HG03571 (cell line): ENCODE measurements around the gene ASPG.

Experiments
- ATAC-seq: cut with Tn5 transposase; IDR thresholded peaks from one replicate; pipeline ENCODE4 v1.9.1; 2021; ENCODE audit not compliant: unreplicated experiment

The ASPG gene

GRCh38 chr14:104135121-104135903 is 49.8 kb downstream of the ASPG start:
- no peak for ATAC-seq

GRCh38 chr14:104135904-104136471 is 50.5 kb downstream of the ASPG start:
- no peak for ATAC-seq

DNA sequence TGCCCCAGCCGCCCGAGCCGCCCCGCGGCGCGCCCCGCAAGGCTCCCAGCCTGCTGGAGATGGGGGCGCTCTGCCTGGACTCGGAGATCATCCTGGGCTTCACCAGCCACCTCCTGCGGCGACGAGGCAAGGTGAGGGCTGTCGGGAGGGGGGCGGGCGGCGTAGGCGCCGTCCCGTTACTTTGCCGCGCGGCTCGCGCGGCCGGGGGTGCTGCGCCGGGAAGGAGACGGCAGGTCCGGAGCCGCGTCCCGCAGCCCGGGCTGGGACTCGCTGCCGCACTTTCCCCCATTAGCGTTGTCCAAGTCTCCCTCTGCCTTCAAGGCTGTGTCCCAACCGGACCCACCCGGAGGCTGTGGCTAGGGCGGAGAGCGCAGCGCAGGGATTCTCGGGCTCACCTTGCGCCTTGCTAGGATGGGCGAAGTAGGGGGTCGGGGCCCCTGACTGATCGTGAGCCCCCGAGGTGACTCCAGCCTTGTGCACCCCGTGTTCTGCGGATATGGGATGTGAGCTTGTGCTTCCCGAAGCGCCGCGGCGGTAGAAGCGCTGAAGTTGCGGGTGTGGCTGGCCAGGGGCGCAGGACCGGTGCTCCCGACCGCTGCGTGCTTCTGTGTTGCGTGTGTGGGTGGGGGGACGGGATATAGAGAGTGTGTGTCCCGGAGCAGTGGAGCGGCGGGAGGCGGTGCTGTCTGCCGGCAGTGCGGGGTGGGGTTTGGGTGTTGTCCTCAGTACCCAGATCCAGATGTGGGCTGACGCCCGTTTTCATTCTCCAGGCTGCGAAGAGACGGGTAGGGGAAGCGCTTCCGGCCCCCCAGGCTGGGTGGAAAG is 51.2 kb downstream of the ASPG start:
- no peak for ATAC-seq

GRCh38 chr14:104137297-104138097 is 52.0 kb downstream of the ASPG start:
- ATAC-seq, result no peak

DNA sequence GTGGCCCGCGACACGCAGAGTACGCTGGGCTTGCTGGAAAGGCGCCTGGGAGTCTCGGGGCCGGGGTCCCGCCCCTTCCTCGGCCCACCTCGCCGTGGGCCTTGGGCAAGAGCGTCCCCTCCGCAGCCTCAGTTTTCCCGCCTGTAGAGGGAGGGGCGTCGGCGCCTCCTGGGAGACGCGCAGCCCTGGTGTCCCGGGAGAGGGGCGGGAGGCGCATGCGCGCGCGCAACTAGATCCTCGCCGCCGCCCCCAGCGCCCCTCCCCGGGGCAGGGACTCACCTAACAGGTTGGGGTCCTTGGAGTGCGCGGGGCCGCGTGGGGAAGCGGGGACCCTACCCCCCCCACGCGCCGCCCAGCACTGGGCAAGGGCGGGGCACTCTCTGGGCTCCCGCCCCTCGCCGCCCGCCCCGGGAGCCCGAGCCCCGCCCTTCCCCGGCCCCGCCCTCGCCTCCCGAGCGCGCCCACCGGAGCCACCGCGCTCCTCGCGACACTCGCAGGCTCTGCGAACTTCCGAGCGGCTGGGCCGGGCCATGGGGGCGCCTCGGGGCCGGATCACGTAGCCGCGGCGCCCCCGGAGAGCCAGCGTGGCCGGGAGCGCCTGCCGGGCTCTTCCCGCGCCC is 52.7 kb downstream of the ASPG start, which contains the start of gene KIF26A:
Gene KIF26A (plus strand): TSS at position 490 of the 620 bp plus-strand sequence. CDS start 136 bp downstream, outside the sequence.
- no peak for ATAC-seq

GRCh38 chr14:104138718-104139459 is 53.4 kb downstream of the ASPG start:
- ATAC-seq, result no peak

DNA sequence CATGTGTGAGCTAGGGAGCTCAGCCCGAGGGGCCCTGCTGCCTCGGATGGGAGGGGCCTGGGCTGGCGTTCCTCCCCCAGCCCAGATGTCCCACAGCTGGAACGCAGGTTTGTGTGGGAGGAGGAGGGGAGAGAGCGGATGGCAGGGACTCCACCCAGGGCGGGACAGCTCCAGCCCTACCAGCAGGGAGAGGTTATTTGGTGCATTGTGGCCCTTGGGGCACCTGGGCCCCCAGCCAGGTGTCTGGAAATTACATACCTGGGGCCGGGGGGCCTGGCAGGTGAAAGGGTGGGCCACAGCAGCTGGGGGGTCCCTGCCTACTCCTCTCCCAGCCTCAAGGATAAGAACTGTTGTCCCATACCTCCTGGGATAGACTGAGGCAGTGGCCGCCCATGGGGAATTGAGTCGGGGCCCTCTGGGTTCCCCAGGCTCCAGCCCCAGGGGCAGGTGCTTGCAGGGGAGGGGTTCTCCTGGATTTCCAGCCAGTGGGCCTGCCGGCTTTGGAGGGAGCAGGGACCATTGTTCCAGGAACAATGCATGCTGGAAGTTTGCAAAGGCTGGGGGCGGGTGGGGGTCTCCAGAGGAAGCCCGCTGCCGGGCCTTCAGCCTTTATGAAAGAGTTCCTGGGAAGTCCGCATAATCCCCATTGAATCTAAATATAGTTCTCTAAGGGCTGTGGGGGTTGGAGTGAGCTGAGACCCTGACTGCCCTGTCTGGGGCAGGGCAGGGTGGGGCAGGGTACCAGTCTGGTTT is 54.1 kb downstream of the ASPG start:
- ATAC-seq, result no peak

- no peak for ATAC-seq
Observed at GRCh38 chr14:104140213-104140462, 54.6 kb downstream of the ASPG start.

DNA sequence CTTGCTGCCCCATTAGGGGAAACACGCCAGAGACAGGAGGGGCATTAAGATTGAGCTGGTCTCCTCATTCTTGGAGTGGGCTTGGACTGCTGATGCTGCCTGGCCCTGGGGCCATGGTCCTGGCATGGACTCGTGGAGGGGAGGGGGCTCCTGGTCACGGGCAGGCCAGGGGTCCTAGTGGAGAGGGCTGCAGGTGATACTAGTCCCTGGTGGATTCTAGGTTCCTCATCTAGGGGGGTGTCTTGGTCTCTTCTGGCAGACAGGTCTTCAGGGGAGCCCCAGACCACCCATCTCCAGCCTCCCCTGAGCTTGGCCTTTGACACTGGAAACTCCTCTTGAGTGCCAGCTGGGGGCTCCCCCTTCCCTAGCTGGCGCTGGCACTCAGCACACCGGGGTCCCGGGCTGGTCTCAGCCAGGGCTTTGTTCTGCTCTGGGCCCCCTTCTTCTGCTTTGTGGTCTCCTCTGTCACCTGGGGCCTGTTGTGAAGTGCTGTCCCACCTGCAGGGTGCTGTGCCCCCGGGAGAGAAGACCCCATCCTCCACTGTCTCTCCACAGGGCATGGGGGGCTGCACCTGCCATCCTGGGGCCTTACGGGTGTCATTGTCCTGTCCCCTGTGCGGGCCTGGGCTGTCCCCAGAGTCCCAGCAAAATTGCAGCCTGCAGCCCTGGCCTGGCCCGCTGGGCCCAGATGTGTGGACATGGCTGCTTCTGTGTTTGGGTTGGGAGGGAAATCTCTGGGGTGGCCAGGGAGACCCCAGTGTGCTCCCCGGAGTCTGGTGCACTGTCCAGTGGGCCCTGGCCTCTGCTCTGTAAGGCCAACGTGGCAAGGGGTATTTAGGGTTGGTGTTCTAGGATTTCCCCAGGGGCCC is 55.2 kb downstream of the ASPG start:
- ATAC-seq, result no peak

- no peak for ATAC-seq
Observed at GRCh38 chr14:104141621-104142091, 56.2 kb downstream of the ASPG start.

- no peak for ATAC-seq
Observed at GRCh38 chr14:104142136-104142945, 56.8 kb downstream of the ASPG start.

GRCh38 chr14:104142946-104143470 is 57.5 kb downstream of the ASPG start:
- ATAC-seq, result no peak

GRCh38 chr14:104143521-104144452 is 58.3 kb downstream of the ASPG start:
- no peak for ATAC-seq

DNA sequence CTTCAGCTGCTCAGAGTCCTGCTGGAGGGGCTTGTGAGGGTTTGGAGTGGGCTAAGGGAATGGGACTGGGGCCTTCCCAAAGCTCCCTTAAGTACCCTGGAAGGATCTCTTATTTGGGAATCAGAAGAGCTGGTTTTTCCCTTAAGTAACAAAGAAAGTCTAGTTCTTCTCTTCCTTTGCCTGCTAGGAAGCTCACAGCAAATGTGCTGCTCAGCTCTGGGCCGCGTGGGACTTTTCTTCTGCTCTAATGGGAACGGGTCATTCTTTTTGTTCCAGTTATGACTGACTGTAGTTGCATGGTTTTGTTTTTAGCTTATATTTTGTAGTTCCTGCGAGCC is 58.9 kb downstream of the ASPG start:
- no peak for ATAC-seq

- ATAC-seq, result no peak
Observed at GRCh38 chr14:104144911-104145825, 59.7 kb downstream of the ASPG start.
